Loucy (cell line): ENCODE data around the gene ZFAND2B.

Source experiments
- H2AFZ ChIP-seq: fragments of 200-600 bp; sonication (generic); 2 replicates; pipeline ENCODE4 v1.6.0; 2016; ENCODE audit warnings: antibody characterized with exemption, mild to moderate bottlenecking, low read length, moderate library complexity
- H3F3A ChIP-seq: fragments of 200-600 bp; 2 replicates; pipeline ENCODE4 v1.6.0; 2016; ENCODE audit warnings: antibody characterized with exemption, low read depth, mild to moderate bottlenecking
- H3K27me3 ChIP-seq: fragments of 200-600 bp; sonication (generic); 2 replicates; pipeline ENCODE4 v1.6.1; 2014; ENCODE audit warnings: low read length, mild to moderate bottlenecking; ENCODE audit not compliant: insufficient read depth, poor library complexity, severe bottlenecking
- H3K36me3 ChIP-seq: fragments of 200-600 bp; sonication (generic); 2 replicates; pipeline ENCODE4 v1.6.1; 2016; ENCODE audit warnings: low read length; ENCODE audit not compliant: insufficient read depth
- H3K4me1 ChIP-seq: fragments of 200-600 bp; sonication (generic); 2 replicates; pipeline ENCODE4 v1.5.1; 2014; ENCODE audit warnings: low read length, mild to moderate bottlenecking; ENCODE audit not compliant: insufficient read depth, poor library complexity, severe bottlenecking
- H3K4me2 ChIP-seq: fragments of 200-600 bp; sonication (generic); 2 replicates; pipeline ENCODE4 v1.6.0; 2014; ENCODE audit warnings: antibody characterized with exemption, low read length, low read depth, mild to moderate bottlenecking; ENCODE audit not compliant: poor library complexity, severe bottlenecking
- H3K4me3 ChIP-seq: fragments of 200-600 bp; sonication (generic); 2 replicates; pipeline ENCODE4 v1.5.1; 2014; ENCODE audit warnings: low read length, mild to moderate bottlenecking, mixed read lengths; ENCODE audit not compliant: poor library complexity, severe bottlenecking
- H3K79me2 ChIP-seq: fragments of 200-600 bp; sonication (generic); 2 replicates; pipeline ENCODE4 v1.6.1; 2014; ENCODE audit warnings: low read length; ENCODE audit not compliant: insufficient read depth
- H3K9ac ChIP-seq: fragments of 200-600 bp; sonication (generic); 2 replicates; pipeline ENCODE4 v1.6.0; 2014; ENCODE audit warnings: mild to moderate bottlenecking, low read depth, low read length, moderate library complexity; ENCODE audit not compliant: poor library complexity, severe bottlenecking
- H3K9me2 ChIP-seq: fragments of 200-600 bp; sonication (generic); replicated peaks from 2 replicates; pipeline ENCODE4 v1.6.1; 2016; ENCODE audit warnings: low read depth, low read length, mixed read lengths
- H3K9me3 ChIP-seq: fragments of 200-600 bp; sonication (generic); 2 replicates; pipeline ENCODE4 v1.6.1; 2014; ENCODE audit warnings: mild to moderate bottlenecking, antibody characterized with exemption, low read length, low read depth; ENCODE audit not compliant: insufficient read depth
- H4K20me1 ChIP-seq: fragments of 200-600 bp; sonication (generic); 2 replicates; pipeline ENCODE4 v1.6.0; 2014; ENCODE audit warnings: antibody characterized with exemption, low read length, mild to moderate bottlenecking; ENCODE audit not compliant: insufficient read depth, poor library complexity, severe bottlenecking
- EZH2phosphoT487 ChIP-seq: fragments of 200-600 bp; IDR thresholded peaks from 2 replicates; pipeline ENCODE4 v1.6.1; 2018; ENCODE audit warnings: antibody characterized with exemption, mild to moderate bottlenecking, moderate library complexity, borderline replicate concordance
- TF ChIP-seq, protein P1 (sequence below): fragments of 200-600 bp; sonication (generic); conservative IDR thresholded peaks from 2 replicates; pipeline ENCODE4 v1.5.1; 2014; ENCODE audit warnings: mild to moderate bottlenecking, antibody characterized with exemption, low read length

The ZFAND2B gene

DNA sequence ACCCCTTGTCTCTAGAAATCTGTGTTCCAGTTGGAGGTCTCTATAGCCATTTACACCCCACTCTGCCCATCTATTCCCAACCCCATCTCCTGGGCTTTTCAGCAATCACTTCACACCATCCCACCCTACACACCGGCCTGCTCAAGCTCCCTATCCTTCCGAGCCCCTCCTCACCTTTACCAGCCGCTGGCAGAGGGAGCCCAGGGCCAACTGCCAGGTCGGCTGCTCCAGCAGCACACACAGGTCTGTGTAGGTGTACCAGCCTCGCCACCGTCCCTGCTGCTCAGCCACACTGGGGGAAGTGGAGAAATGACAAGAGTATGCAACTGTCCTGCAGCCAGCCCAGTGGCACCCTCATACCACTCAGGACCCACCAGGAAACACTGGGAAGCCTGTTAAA, 33.4 kb upstream of the ZFAND2B start:
- no peaks in the 10 kb centered on the region for H3K9me2 ChIP-seq
- peaks cover 3% of the 10 kb centered on the region; the same call in 1 of the 2 replicates for H3K36me3 ChIP-seq
- no peak overlapping the region for H3K4me3 ChIP-seq
- H3F3A ChIP-seq: peaks cover 9% of the 10 kb centered on the region; the same call in 1 of the 2 replicates
- H2AFZ ChIP-seq: no peak overlapping the region
- H3K4me2 ChIP-seq: no peak overlapping the region
- H3K27me3 ChIP-seq: no peaks in the 10 kb centered on the region
- H3K79me2 ChIP-seq: peaks cover 25% of the 10 kb centered on the region
- H4K20me1 ChIP-seq: peaks cover 13% of the 10 kb centered on the region
- TF ChIP-seq EZH2phosphoT487: no peak
- TF ChIP-seq, protein P1, sequence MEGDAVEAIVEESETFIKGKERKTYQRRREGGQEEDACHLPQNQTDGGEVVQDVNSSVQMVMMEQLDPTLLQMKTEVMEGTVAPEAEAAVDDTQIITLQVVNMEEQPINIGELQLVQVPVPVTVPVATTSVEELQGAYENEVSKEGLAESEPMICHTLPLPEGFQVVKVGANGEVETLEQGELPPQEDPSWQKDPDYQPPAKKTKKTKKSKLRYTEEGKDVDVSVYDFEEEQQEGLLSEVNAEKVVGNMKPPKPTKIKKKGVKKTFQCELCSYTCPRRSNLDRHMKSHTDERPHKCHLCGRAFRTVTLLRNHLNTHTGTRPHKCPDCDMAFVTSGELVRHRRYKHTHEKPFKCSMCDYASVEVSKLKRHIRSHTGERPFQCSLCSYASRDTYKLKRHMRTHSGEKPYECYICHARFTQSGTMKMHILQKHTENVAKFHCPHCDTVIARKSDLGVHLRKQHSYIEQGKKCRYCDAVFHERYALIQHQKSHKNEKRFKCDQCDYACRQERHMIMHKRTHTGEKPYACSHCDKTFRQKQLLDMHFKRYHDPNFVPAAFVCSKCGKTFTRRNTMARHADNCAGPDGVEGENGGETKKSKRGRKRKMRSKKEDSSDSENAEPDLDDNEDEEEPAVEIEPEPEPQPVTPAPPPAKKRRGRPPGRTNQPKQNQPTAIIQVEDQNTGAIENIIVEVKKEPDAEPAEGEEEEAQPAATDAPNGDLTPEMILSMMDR: no peak
- no peaks in the 10 kb centered on the region for H3K9me3 ChIP-seq
- H3K4me1 ChIP-seq: peaks cover 14% of the 10 kb centered on the region
- no peak overlapping the region for H3K9ac ChIP-seq

DNA sequence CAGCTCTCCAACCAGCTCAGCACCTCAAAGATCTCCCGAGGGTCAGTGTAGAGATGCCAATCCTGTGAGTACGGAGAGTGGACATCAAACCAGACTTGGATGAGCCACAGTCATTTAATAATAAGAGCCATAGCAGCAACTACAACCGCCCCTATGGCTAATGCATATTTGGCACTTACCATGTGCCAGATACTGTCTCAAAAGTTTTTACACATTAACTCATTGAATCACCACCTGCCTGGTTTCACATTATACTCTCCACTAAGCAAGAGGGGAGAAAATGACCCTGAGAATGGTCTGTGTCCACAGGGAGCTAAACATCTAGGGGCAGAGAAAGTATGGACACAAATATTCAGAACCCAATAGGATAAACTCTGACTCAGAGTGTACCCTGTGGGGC, 32.4 kb upstream of the ZFAND2B start:
- H3K9ac ChIP-seq: peak overlapping the region; percentile 13
- peaks cover 9% of the 10 kb centered on the region; the same call in 1 of the 2 replicates for H3F3A ChIP-seq
- H3K27me3 ChIP-seq: no peaks in the 10 kb centered on the region
- H3K36me3 ChIP-seq: peaks cover 3% of the 10 kb centered on the region; the same call in 1 of the 2 replicates
- H4K20me1 ChIP-seq: peaks cover 22% of the 10 kb centered on the region
- no peak overlapping the region for H3K4me3 ChIP-seq
- peaks cover 32% of the 10 kb centered on the region for H3K79me2 ChIP-seq
- peak overlapping the region; percentile 92 for H3K4me2 ChIP-seq
- peaks cover 20% of the 10 kb centered on the region for H3K4me1 ChIP-seq
- H3K9me2 ChIP-seq: no peaks in the 10 kb centered on the region
- H3K9me3 ChIP-seq: no peaks in the 10 kb centered on the region
- no peak for TF ChIP-seq EZH2phosphoT487
- TF ChIP-seq, protein P1: no peak
- no peak overlapping the region for H2AFZ ChIP-seq

DNA sequence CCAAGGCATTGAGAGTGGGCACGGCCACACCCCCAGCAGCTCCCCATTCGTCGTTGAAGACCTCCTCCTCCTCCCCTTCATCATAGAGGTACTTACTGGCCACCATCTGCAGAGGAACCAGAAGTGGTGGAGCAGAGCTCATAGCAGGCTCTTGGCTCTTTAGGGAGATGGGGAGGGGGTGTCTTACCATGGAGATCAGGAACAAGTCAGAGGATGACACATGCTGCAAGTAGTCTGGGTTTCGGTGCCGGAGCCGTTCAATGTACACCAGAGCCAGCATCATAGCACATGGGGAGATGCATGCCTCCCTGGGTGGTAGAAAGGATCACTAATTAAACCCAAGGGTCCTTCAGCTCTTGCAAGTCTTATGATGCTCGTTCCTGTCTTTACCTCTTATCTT, 31.8 kb upstream of the ZFAND2B start:
- Histone ChIP-seq H3K9ac (peak overlapping the region; percentile 13), H4K20me1 (peaks cover 28% of the 10 kb centered on the region), H3K9me3 (no peaks in the 10 kb centered on the region), H3K36me3 (peaks cover 3% of the 10 kb centered on the region; the same call in 1 of the 2 replicates), H3K4me1 (peaks cover 26% of the 10 kb centered on the region), H3K27me3 (no peaks in the 10 kb centered on the region), H3K4me3 (peak overlapping the region; percentile 43), H3F3A (peaks cover 9% of the 10 kb centered on the region; the same call in 1 of the 2 replicates), H2AFZ (no peak overlapping the region), H3K4me2 (peak overlapping the region; percentile 92), H3K79me2 (peaks cover 39% of the 10 kb centered on the region), H3K9me2 (no peaks in the 10 kb centered on the region)
- TF ChIP-seq EZH2phosphoT487: no peak
- TF ChIP-seq, protein P1: no peak
